Nephron progenitor cell (in vitro differentiated cells): ENCODE results near the gene C1QTNF12.

Source experiments
- DNase-seq: peaks from one replicate; pipeline ENCODE4 v3.0.0; 2021
- H3K27ac Mint-ChIP-seq: 2 replicates; pipeline ENCODE4 v1.8.0; 2021; ENCODE audit warnings: mild to moderate bottlenecking, moderate library complexity, mixed read lengths
- H3K27me3 Mint-ChIP-seq: 2 replicates; pipeline ENCODE4 v1.8.0; 2021; ENCODE audit warnings: mild to moderate bottlenecking, low read depth, mixed read lengths; ENCODE audit not compliant: poor library complexity
- H3K36me3 Mint-ChIP-seq: 2 replicates; pipeline ENCODE4 v1.8.0; 2021; ENCODE audit warnings: low read depth, mixed read lengths
- H3K4me1 Mint-ChIP-seq: 2 replicates; pipeline ENCODE4 v1.8.0; 2021; ENCODE audit warnings: mixed read lengths
- H3K4me3 Mint-ChIP-seq: 2 replicates; pipeline ENCODE4 v1.8.0; 2021; ENCODE audit warnings: mild to moderate bottlenecking, moderate library complexity, mixed read lengths
- H3K9me3 Mint-ChIP-seq: 2 replicates; pipeline ENCODE4 v1.8.0; 2021; ENCODE audit warnings: mild to moderate bottlenecking, moderate library complexity, mixed read lengths
- CTCF ChIP-seq: fragments of 200-600 bp; sonication (generic); IDR thresholded peaks from 2 replicates; pipeline ENCODE4 v1.5.0; 2021; ENCODE audit warnings: antibody characterized with exemption

The C1QTNF12 gene

DNA sequence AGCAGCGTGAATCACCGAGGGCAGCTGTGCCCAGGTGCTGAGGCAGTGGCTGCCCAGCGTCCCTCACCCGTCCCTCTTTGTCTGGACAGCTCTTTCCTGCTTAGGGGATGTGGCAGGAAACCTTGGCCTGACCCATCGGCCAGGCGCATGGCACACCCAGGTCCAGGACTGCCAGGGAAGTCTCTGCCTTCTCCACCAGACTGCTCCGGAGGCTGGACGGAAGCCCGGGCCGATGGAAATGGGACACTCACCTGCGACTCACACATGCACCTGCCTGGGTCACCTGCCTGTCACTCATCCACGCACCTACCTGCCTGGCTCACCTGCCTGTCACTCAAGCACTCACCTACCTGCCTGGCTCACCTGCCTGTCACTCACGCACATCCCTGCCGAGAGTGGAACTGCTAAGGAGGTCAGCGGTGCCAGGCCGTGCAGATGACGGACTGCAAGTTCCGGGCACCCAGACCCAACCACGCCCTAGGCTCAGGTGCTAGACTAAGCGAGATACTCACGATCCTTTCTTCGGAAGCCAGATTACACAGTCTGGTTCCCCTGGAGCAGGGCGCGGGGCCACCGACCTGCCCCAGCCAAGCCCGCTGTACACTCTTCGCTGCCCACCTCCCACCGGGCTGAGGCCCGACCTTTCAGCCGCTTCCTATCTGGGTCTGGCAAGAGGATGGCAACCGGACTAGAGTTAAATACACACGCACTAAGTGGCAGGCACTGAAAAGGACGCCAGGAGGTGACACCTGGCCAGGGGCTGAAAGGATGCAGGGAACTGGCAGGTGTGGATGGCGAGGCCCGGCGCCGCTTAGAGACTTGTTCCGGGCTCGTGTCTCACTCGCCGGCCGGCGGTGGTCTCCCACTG lies 26.1 kb upstream of the C1QTNF12 start:
- peak overlapping the region; percentile 83 for H3K27ac Mint-ChIP-seq
- no peak for TF ChIP-seq CTCF
- H3K4me3 Mint-ChIP-seq = peak overlapping the region; percentile 88
- H3K36me3 Mint-ChIP-seq = peaks cover 15% of the 10 kb centered on the region
- H3K4me1 Mint-ChIP-seq = peaks cover 49% of the 10 kb centered on the region
- H3K9me3 Mint-ChIP-seq = no peaks in the 10 kb centered on the region
- H3K27me3 Mint-ChIP-seq = peaks cover 3% of the 10 kb centered on the region
- DNase-seq = no peak

- Mint-ChIP-seq H3K27me3 (peaks cover 3% of the 10 kb centered on the region), H3K9me3 (no peaks in the 10 kb centered on the region), H3K36me3 (peaks cover 23% of the 10 kb centered on the region), H3K4me1 (peaks cover 46% of the 10 kb centered on the region), H3K27ac (peak overlapping the region; percentile 93), H3K4me3 (peak overlapping the region; percentile 88)
- no peak for DNase-seq
- TF ChIP-seq CTCF = no peak
Observed at GRCh38 chr1:1270813-1271212, 24.3 kb upstream of the C1QTNF12 start.

DNA sequence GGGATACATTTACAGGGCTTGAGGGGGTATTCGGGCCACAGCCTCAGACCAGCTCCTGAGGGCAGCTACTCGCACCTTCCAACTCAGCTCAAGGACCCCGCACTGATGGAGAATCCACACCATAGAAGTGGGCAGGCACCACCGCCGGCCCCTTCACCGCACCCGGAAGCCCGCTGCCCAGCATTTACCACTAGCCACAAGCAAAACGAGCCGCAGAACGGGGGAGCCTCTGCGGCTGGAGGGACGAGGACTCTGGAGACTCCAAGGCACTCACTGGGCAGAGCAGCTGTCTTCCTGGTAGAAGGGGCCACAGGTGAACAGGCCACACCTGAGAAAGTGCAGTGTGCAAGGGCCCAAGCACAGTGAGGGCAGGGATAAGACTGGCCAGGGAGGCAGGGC lies 21.8 kb upstream of the C1QTNF12 start:
- H3K27ac Mint-ChIP-seq = no peak overlapping the region
- no peaks in the 10 kb centered on the region for H3K9me3 Mint-ChIP-seq
- DNase-seq = no peak
- peaks cover 42% of the 10 kb centered on the region for H3K36me3 Mint-ChIP-seq
- TF ChIP-seq CTCF = no peak
- peaks cover 3% of the 10 kb centered on the region for H3K27me3 Mint-ChIP-seq
- no peak overlapping the region for H3K4me3 Mint-ChIP-seq
- peaks cover 36% of the 10 kb centered on the region for H3K4me1 Mint-ChIP-seq

- no peaks in the 10 kb centered on the region for H3K9me3 Mint-ChIP-seq
- H3K27ac Mint-ChIP-seq = no peak overlapping the region
- DNase-seq = no peak
- no peak overlapping the region for H3K4me3 Mint-ChIP-seq
- peaks cover 47% of the 10 kb centered on the region for H3K36me3 Mint-ChIP-seq
- no peak for TF ChIP-seq CTCF
- peaks cover 3% of the 10 kb centered on the region for H3K27me3 Mint-ChIP-seq
- H3K4me1 Mint-ChIP-seq = peaks cover 30% of the 10 kb centered on the region
Observed at GRCh38 chr1:1267488-1268283, 21.2 kb upstream of the C1QTNF12 start.

- Mint-ChIP-seq H3K9me3 (no peaks in the 10 kb centered on the region), H3K27me3 (no peaks in the 10 kb centered on the region), H3K36me3 (peaks cover 60% of the 10 kb centered on the region), H3K4me3 (no peak overlapping the region), H3K27ac (no peak overlapping the region), H3K4me1 (peaks cover 10% of the 10 kb centered on the region)
- TF ChIP-seq CTCF = peak; percentile 8
- DNase-seq = no peak
Observed at GRCh38 chr1:1264868-1265272, 18.3 kb upstream of the C1QTNF12 start.
